HCT116 (cell line): ENCODE measurements around the gene LRRC73. TPM values are rescaled to one million over a fixed set of nuclear protein-coding genes. Genes with fewer than 3 reads are reported as not detected.

Source experiments
- ATAC-seq: fragments of 200-7000 bp; cut with Tn5 transposase; 2 replicates; pipeline ENCODE4 v1.9.1; 2020; ENCODE audit warnings: mild to moderate bottlenecking, moderate library complexity
- BruUV-seq: library from RNA; stranded (reverse); fragments of 400-500 nt; replicated peaks from 2 replicates; lab custom pipeline; 2021; lab: Mats Ljungman, UMichigan
- CTCF ChIA-PET: fragments of 300-600 bp; sonication (Branson Sonifier 250); formaldehyde crosslinking; loops from one replicate; lab custom pipeline; 2021; ENCODE audit warnings: antibody characterized with exemption; lab: Charles Lee
- POLR2A ChIA-PET: fragments of 300-600, 350-600 bp; sonication (Branson Sonifier 250); formaldehyde crosslinking; loops from one replicate; lab custom pipeline; 2021; ENCODE audit warnings: antibody characterized with exemption; lab: Charles Lee
- RAD21 ChIA-PET, 2 experiments: fragments of 300-600 bp; sonication (Branson Sonifier 250); formaldehyde crosslinking; loops; one replicate each; lab custom pipeline; 2023; ENCODE audit warnings: low total read pairs in 2 of 2; ENCODE audit not compliant: uncharacterized antibody in 2 of 2, unreplicated experiment in 2 of 2, low non-redundant PET in 1 of 2; lab: Charles Lee
- DNase-seq: peaks from one replicate; pipeline ENCODE4 v3.0.0-alpha.2; 2010; ENCODE audit warnings: low read depth, low spot score
- H2AFZ ChIP-seq: fragments of 200-600 bp; shearing (Covaris generic), sonication (generic); 2 replicates; pipeline ENCODE4 v1.6.1; 2017; ENCODE audit warnings: low read depth, mixed run types, mixed read lengths, antibody characterized with exemption, low read length; ENCODE audit not compliant: poor library complexity, severe bottlenecking
- H3K27ac ChIP-seq: 2 replicates; pipeline ENCODE4 v1.5.1; 2012; ENCODE audit warnings: low read depth, low read length
- H3K27me3 ChIP-seq: fragments of 200-600 bp; sonication (generic); 2 replicates; pipeline ENCODE4 v1.6.1; 2016; ENCODE audit warnings: mixed run types, low read length, mixed read lengths; ENCODE audit not compliant: insufficient read depth
- H3K36me3 ChIP-seq, 2 experiments: fragments of 200-500 bp in 1 of 2; fragments of 200-600 bp in 1 of 2; sonication (Bioruptor generic) in 1 of 2; sonication (generic) in 1 of 2; 2 replicates each; pipeline versions ENCODE4 v1.5.1 to v1.6.1; 2014 to 2016; ENCODE audit warnings: low read length in 2 of 2, inconsistent platforms in 1 of 2, mixed read lengths in 1 of 2, mixed run types in 1 of 2; ENCODE audit not compliant: insufficient read depth in 2 of 2, control insufficient read depth in 1 of 2
- H3K4me1 ChIP-seq, 2 experiments: fragments of 200-600 bp in 1 of 2; sonication (generic) in 1 of 2; 2 replicates each; pipeline versions ENCODE4 v1.5.1 to v1.6.1; 2012 to 2017; ENCODE audit warnings: low read length in 2 of 2, inconsistent platforms in 1 of 2, mild to moderate bottlenecking in 1 of 2, mixed read lengths in 1 of 2, mixed run types in 1 of 2, moderate library complexity in 1 of 2; ENCODE audit not compliant: insufficient read depth in 2 of 2, control insufficient read depth in 1 of 2
- H3K4me2 ChIP-seq: fragments of 200-600 bp; sonication (generic); 2 replicates; pipeline ENCODE4 v1.6.1; 2017; ENCODE audit warnings: mixed run types, low read length, mixed read lengths
- H3K4me3 ChIP-seq, 2 experiments: fragments of 200-600 bp in 1 of 2; sonication (generic) in 1 of 2; replicated peaks in 1 of 2; 2 replicates each; pipeline ENCODE4 v1.5.1; 2011 to 2016; ENCODE audit warnings: low read length in 2 of 2, control low read depth in 1 of 2, low read depth in 1 of 2, mild to moderate bottlenecking in 1 of 2, mixed read lengths in 1 of 2, mixed run types in 1 of 2
- H3K79me2 ChIP-seq: fragments of 200-600 bp; sonication (generic); 2 replicates; pipeline ENCODE4 v1.6.1; 2017; ENCODE audit warnings: mild to moderate bottlenecking, mixed run types, low read length, moderate library complexity, mixed read lengths; ENCODE audit not compliant: insufficient read depth
- H3K9ac ChIP-seq: fragments of 200-600 bp; sonication (generic); 2 replicates; pipeline ENCODE4 v1.6.1; 2016; ENCODE audit warnings: low read length, mixed read lengths
- H3K9me2 ChIP-seq: fragments of 200-600 bp; sonication (generic), shearing (Covaris generic); 2 replicates; pipeline ENCODE4 v1.6.1; 2017; ENCODE audit warnings: mixed run types, mild to moderate bottlenecking, moderate library complexity; ENCODE audit not compliant: insufficient read depth
- H3K9me3 ChIP-seq, 2 experiments: fragments of 200-500 bp in 1 of 2; fragments of 200-600 bp in 1 of 2; sonication (Bioruptor generic) in 1 of 2; sonication (generic) in 1 of 2; 2 replicates each; pipeline ENCODE4 v1.6.1; 2014 to 2017; ENCODE audit warnings: low read length in 2 of 2, mixed read lengths in 2 of 2, inconsistent platforms in 1 of 2, low read depth in 1 of 2, mild to moderate bottlenecking in 1 of 2, mixed run types in 1 of 2, moderate library complexity in 1 of 2; ENCODE audit not compliant: control insufficient read depth in 1 of 2, insufficient read depth in 1 of 2
- H4K20me1 ChIP-seq: fragments of 200-600 bp; sonication (generic), shearing (Covaris generic); 2 replicates; pipeline ENCODE4 v1.6.1; 2017; ENCODE audit warnings: mixed run types, mild to moderate bottlenecking, moderate library complexity; ENCODE audit not compliant: insufficient read depth
- CBX3 ChIP-seq: IDR thresholded peaks from 2 replicates; pipeline ENCODE4 v1.6.1; 2012; ENCODE audit warnings: low read depth
- CEBPB ChIP-seq: IDR thresholded peaks from 2 replicates; pipeline ENCODE4 v1.6.1; 2012; ENCODE audit warnings: low read depth
- EGR1 ChIP-seq: IDR thresholded peaks from 2 replicates; pipeline ENCODE4 v1.6.1; 2012; ENCODE audit warnings: low read depth
- ELF1 ChIP-seq: IDR thresholded peaks from 2 replicates; pipeline ENCODE4 v1.6.1; 2012; ENCODE audit warnings: low read depth, borderline replicate concordance
- EZH2 ChIP-seq: fragments of 200-600 bp; sonication (generic); IDR thresholded peaks from 2 replicates; pipeline ENCODE4 v1.6.1; 2017; ENCODE audit warnings: antibody characterized with exemption, mixed run types
- EZH2phosphoT487 ChIP-seq: fragments of 200-600 bp; IDR thresholded peaks from 2 replicates; pipeline ENCODE4 v1.6.1; 2018; ENCODE audit warnings: antibody characterized with exemption, borderline replicate concordance
- FOSL1 ChIP-seq: IDR thresholded peaks from 2 replicates; pipeline ENCODE4 v1.6.1; 2012; ENCODE audit warnings: low read depth
- MAX ChIP-seq: IDR thresholded peaks from 2 replicates; pipeline ENCODE4 v1.6.1; 2012
- RAD21 ChIP-seq: IDR thresholded peaks from 2 replicates; pipeline ENCODE4 v1.6.1; 2012; ENCODE audit warnings: low read depth, mild to moderate bottlenecking
- SIN3A ChIP-seq: IDR thresholded peaks from 2 replicates; pipeline ENCODE4 v1.6.1; 2012; ENCODE audit warnings: low read depth
- SP1 ChIP-seq: IDR thresholded peaks from 2 replicates; pipeline ENCODE4 v1.6.1; 2012; ENCODE audit warnings: low read depth
- SRF ChIP-seq: IDR thresholded peaks from 2 replicates; pipeline ENCODE4 v1.6.1; 2012; ENCODE audit warnings: low read depth
- TCF7L2 ChIP-seq: IDR thresholded peaks from 2 replicates; pipeline ENCODE4 v1.7.0; 2011; ENCODE audit warnings: borderline replicate concordance, inconsistent platforms; ENCODE audit not compliant: insufficient read depth, insufficient read length; ENCODE audit errors: extremely low read depth
- YY1 ChIP-seq: IDR thresholded peaks from 2 replicates; pipeline ENCODE4 v1.6.1; 2011; ENCODE audit warnings: low read length, low read depth, moderate library complexity, mild to moderate bottlenecking; ENCODE audit not compliant: insufficient replicate concordance; ENCODE audit errors: extremely low read depth
- ZBTB33 ChIP-seq: IDR thresholded peaks from 2 replicates; pipeline ENCODE4 v1.6.1; 2011; ENCODE audit warnings: mild to moderate bottlenecking, low read length, moderate library complexity; ENCODE audit not compliant: insufficient replicate concordance; ENCODE audit errors: extremely low read depth
- ZFX ChIP-seq: fragments of 450-650 bp; IDR thresholded peaks from 2 replicates; pipeline ENCODE4 v1.6.1; 2017
- ZNF274 ChIP-seq: fragments of 200-500 bp; sonication (Bioruptor generic); IDR thresholded peaks from 2 replicates; pipeline ENCODE4 v1.6.1; 2014; ENCODE audit warnings: mild to moderate bottlenecking, low read depth, low read length, inconsistent platforms
- intact Hi-C: fragments of 100-400 bp; cut with micrococcal nuclease; formaldehyde crosslinking; loops from 2 replicates; pipeline ENCODE4 v1.10.0; 2022
- total RNA-seq: library from RNA; stranded (reverse); gene quantifications from one replicate; pipeline ENCODE4 v1.2.1, GENCODE V29; 2021; ENCODE audit not compliant: unreplicated experiment
- TF ChIP-seq, protein P1 (sequence below), 3 experiments: fragments of 200-600 bp in 1 of 3; sonication (generic) in 1 of 3; IDR thresholded peaks in 2 of 3; conservative IDR thresholded peaks in 1 of 3; 2 replicates each; pipeline ENCODE4 v1.5.1; 2012 to 2017; ENCODE audit warnings: low read depth in 2 of 3, low read length in 2 of 3, antibody characterized with exemption in 1 of 3, borderline replicate concordance in 1 of 3, control low read depth in 1 of 3, mild to moderate bottlenecking in 1 of 3, mixed read lengths in 1 of 3, mixed run types in 1 of 3, moderate library complexity in 1 of 3; ENCODE audit not compliant: insufficient read depth in 1 of 3
- TF ChIP-seq, protein P2 (sequence below): IDR thresholded peaks from 2 replicates; pipeline ENCODE4 v1.6.1; 2012; ENCODE audit warnings: low read depth

Gene LRRC73
- total RNA-seq, 1 experiment from 2014 or later: 1.2 TPM

GRCh38 chr6:43505718-43506117, 4.4 kb downstream of the LRRC73 start:
- TF ChIP-seq CEBPB (no peak), SP1 (no peak), EGR1 (no peak), FOSL1 (no peak), TCF7L2 (no peak), SIN3A (no peak), ELF1 (no peak), MAX (no peak), EZH2 (no peak), ZBTB33 (no peak), YY1 (no peak), RAD21 (no peak), CBX3 (no peak), SRF (no peak), EZH2phosphoT487 (no peak), ZNF274 (no peak), ZFX (no peak)
- TF ChIP-seq, protein P1, sequence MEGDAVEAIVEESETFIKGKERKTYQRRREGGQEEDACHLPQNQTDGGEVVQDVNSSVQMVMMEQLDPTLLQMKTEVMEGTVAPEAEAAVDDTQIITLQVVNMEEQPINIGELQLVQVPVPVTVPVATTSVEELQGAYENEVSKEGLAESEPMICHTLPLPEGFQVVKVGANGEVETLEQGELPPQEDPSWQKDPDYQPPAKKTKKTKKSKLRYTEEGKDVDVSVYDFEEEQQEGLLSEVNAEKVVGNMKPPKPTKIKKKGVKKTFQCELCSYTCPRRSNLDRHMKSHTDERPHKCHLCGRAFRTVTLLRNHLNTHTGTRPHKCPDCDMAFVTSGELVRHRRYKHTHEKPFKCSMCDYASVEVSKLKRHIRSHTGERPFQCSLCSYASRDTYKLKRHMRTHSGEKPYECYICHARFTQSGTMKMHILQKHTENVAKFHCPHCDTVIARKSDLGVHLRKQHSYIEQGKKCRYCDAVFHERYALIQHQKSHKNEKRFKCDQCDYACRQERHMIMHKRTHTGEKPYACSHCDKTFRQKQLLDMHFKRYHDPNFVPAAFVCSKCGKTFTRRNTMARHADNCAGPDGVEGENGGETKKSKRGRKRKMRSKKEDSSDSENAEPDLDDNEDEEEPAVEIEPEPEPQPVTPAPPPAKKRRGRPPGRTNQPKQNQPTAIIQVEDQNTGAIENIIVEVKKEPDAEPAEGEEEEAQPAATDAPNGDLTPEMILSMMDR (IDR thresholded peaks at IDR 0.05 in 2 of 3, conservative IDR thresholded peaks at IDR 0.05 in 1 of 3; ENCODE audit: borderline replicate concordance in 1 of 3, insufficient read depth in 1 of 3, low read depth in 2 of 3, low read length in 2 of 3): no peak
- TF ChIP-seq, protein P2, sequence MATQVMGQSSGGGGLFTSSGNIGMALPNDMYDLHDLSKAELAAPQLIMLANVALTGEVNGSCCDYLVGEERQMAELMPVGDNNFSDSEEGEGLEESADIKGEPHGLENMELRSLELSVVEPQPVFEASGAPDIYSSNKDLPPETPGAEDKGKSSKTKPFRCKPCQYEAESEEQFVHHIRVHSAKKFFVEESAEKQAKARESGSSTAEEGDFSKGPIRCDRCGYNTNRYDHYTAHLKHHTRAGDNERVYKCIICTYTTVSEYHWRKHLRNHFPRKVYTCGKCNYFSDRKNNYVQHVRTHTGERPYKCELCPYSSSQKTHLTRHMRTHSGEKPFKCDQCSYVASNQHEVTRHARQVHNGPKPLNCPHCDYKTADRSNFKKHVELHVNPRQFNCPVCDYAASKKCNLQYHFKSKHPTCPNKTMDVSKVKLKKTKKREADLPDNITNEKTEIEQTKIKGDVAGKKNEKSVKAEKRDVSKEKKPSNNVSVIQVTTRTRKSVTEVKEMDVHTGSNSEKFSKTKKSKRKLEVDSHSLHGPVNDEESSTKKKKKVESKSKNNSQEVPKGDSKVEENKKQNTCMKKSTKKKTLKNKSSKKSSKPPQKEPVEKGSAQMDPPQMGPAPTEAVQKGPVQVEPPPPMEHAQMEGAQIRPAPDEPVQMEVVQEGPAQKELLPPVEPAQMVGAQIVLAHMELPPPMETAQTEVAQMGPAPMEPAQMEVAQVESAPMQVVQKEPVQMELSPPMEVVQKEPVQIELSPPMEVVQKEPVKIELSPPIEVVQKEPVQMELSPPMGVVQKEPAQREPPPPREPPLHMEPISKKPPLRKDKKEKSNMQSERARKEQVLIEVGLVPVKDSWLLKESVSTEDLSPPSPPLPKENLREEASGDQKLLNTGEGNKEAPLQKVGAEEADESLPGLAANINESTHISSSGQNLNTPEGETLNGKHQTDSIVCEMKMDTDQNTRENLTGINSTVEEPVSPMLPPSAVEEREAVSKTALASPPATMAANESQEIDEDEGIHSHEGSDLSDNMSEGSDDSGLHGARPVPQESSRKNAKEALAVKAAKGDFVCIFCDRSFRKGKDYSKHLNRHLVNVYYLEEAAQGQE: no peak
- Histone ChIP-seq H3K9ac (no peak overlapping the region), H4K20me1 (no peaks in the 10 kb centered on the region), H3K9me3 (no peaks in the 10 kb centered on the region), H2AFZ (no peak overlapping the region), H3K4me3 (no peak overlapping the region), H3K27ac (no peak overlapping the region), H3K27me3 (no peaks in the 10 kb centered on the region), H3K79me2 (no peaks in the 10 kb centered on the region), H3K36me3 (peaks cover 7 to 18% of the 10 kb centered on the region in 2 experiments; a peak in 2 of 4 replicates), H3K4me1 (peaks cover 10 to 21% of the 10 kb centered on the region in 2 experiments; a peak in 3 of 4 replicates), H3K4me2 (no peak overlapping the region), H3K9me2 (no peaks in the 10 kb centered on the region)
- no peak for DNase-seq
- intact Hi-C loops: loop anchor here (1.0 to 10.0 kb wide), 4 partner anchors 51 to 277 kb away; partner anchors contain the start of genes DLK2, DNPH1 and ZNF318
- RAD21 ChIA-PET: no interaction called here
- no TSS peak for BruUV-seq
- CTCF ChIA-PET: interaction anchor here (1.9 to 3.8 kb wide), 4 partner anchors 10 to 50 kb away, joined by 7 to 31 read pairs (median 16); partner anchors contain the start of gene DLK2
- POLR2A ChIA-PET: no interaction called here
- ATAC-seq: no peak
